B cell (primary cell): ENCODE results near the gene PITRM1. TPM values are rescaled to one million over a fixed set of nuclear protein-coding genes. Genes with fewer than 3 reads are reported as not detected.

Source experiments
- ATAC-seq: fragments of 200-7000 bp; cut with Tn5 transposase; one replicate; pipeline ENCODE4 v1.10.0; 2021; ENCODE audit warnings: low read depth, mild to moderate bottlenecking, moderate number of reproducible peaks, moderate library complexity
- CTCF ChIA-PET: fragments of 350-600 bp; sonication (Branson Sonifier 250); formaldehyde crosslinking; loops from one replicate; lab custom pipeline; 2021; ENCODE audit warnings: antibody characterized with exemption, inconsistent platforms; lab: Charles Lee
- POLR2A ChIA-PET: fragments of 350-600 bp; sonication (Branson Sonifier 250); formaldehyde crosslinking; loops from one replicate; lab custom pipeline; 2021; ENCODE audit warnings: antibody characterized with exemption; lab: Charles Lee
- DNase-seq: peaks from one replicate; pipeline ENCODE4 v3.0.0; 2013
- H2AFZ ChIP-seq: 2 replicates; pipeline ENCODE4 v1.6.1; 2012; ENCODE audit warnings: mild to moderate bottlenecking, low read depth, low read length; ENCODE audit not compliant: insufficient read depth, poor library complexity, severe bottlenecking
- H3K27ac ChIP-seq, 2 donors: 1 replicate in 1 of 2; 2 replicates in 1 of 2; pipeline ENCODE4 v1.5.1; 2012 to 2013; ENCODE audit warnings: low read length in 2 of 2, mild to moderate bottlenecking in 2 of 2, moderate library complexity in 1 of 2
- H3K27me3 ChIP-seq, 4 experiments: fragments of 200-600 bp in 1 of 4; sonication (generic) in 1 of 4; replicated peaks in 1 of 4; 1 replicate in 2 of 4; 2 replicates in 2 of 4; pipeline versions ENCODE4 v1.6.1 to v1.7.0; 2013 to 2016; ENCODE audit warnings: low read length in 3 of 4, mild to moderate bottlenecking in 2 of 4, mixed read lengths in 1 of 4, moderate library complexity in 1 of 4; ENCODE audit not compliant: insufficient read depth in 4 of 4, control insufficient read depth in 3 of 4; ENCODE audit errors: control extremely low read depth in 1 of 4
- H3K36me3 ChIP-seq, 2 experiments: replicated peaks in 1 of 2; 1 replicate in 1 of 2; 2 replicates in 1 of 2; pipeline versions ENCODE4 v1.6.1 to v1.7.1; 2013; ENCODE audit warnings: low read length in 1 of 2; ENCODE audit not compliant: insufficient read depth in 2 of 2, control insufficient read depth in 1 of 2; ENCODE audit errors: control extremely low read depth in 1 of 2, extremely low read depth in 1 of 2
- H3K4me1 ChIP-seq, 2 donors: fragments of 200-600 bp in 1 of 2; sonication (generic) in 1 of 2; 1 replicate in 1 of 2; 2 replicates in 1 of 2; pipeline versions ENCODE4 v1.5.1 to v1.6.1; 2013 to 2017; ENCODE audit warnings: low read length in 2 of 2; ENCODE audit not compliant: control insufficient read depth in 2 of 2, insufficient read depth in 2 of 2
- H3K4me2 ChIP-seq: replicated peaks from 2 replicates; pipeline ENCODE3; 2012; ENCODE audit warnings: mild to moderate bottlenecking, low read depth, low read length; ENCODE audit not compliant: poor library complexity, severe bottlenecking
- H3K4me3 ChIP-seq, 5 experiments: fragments of 200-600 bp in 1 of 5; sonication (generic) in 1 of 5; 1 replicate in 3 of 5; 2 replicates in 2 of 5; pipeline versions ENCODE4 v1.5.1 to v1.7.0; 2011 to 2016; ENCODE audit warnings: low read length in 4 of 5, mild to moderate bottlenecking in 4 of 5, low read depth in 2 of 5, control low read depth in 1 of 5, moderate library complexity in 1 of 5; ENCODE audit not compliant: insufficient read depth in 1 of 5; ENCODE audit errors: control extremely low read depth in 1 of 5, extremely low read depth in 1 of 5
- H3K79me2 ChIP-seq: fragments of 200-600 bp; sonication (generic); one replicate; pipeline ENCODE4 v1.6.0; 2016; ENCODE audit warnings: low read length; ENCODE audit not compliant: control insufficient read depth, insufficient read depth
- H3K9ac ChIP-seq: fragments of 200-600 bp; sonication (generic); 2 replicates; pipeline ENCODE4 v1.6.1; 2017; ENCODE audit warnings: mild to moderate bottlenecking, low read length, moderate library complexity
- H3K9me3 ChIP-seq, 3 donors: one replicate each; pipeline versions ENCODE4 v1.6.1 to v1.7.1; 2013; ENCODE audit warnings: low read length in 2 of 3; ENCODE audit not compliant: control insufficient read depth in 2 of 3, insufficient read depth in 1 of 3; ENCODE audit errors: control extremely low read depth in 1 of 3
- H4K20me1 ChIP-seq: 2 replicates; pipeline ENCODE4 v1.6.0; 2012; ENCODE audit warnings: mild to moderate bottlenecking, low read length; ENCODE audit not compliant: insufficient read depth, control insufficient read depth, poor library complexity, severe bottlenecking
- H3K27ac Mint-ChIP-seq: one replicate; pipeline ENCODE4 v1.8.0; 2021; ENCODE audit warnings: mixed read lengths
- H3K27me3 Mint-ChIP-seq: one replicate; pipeline ENCODE4 v1.8.0; 2021; ENCODE audit warnings: mixed read lengths
- H3K4me1 Mint-ChIP-seq: one replicate; pipeline ENCODE4 v1.8.0; 2021; ENCODE audit warnings: mixed read lengths
- H3K4me3 Mint-ChIP-seq: one replicate; pipeline ENCODE4 v1.8.0; 2021; ENCODE audit warnings: mixed read lengths
- H3K9me3 Mint-ChIP-seq: one replicate; pipeline ENCODE4 v1.8.0; 2022; ENCODE audit warnings: mixed read lengths; ENCODE audit not compliant: insufficient read depth
- CTCF ChIP-seq: fragments of 200-600 bp; IDR thresholded peaks from one replicate; pipeline ENCODE4 v1.8.0; 2022; ENCODE audit warnings: antibody characterized with exemption, mild to moderate bottlenecking
- EZH2 ChIP-seq: IDR thresholded peaks from 2 replicates; pipeline ENCODE4 v1.6.1; 2012; ENCODE audit warnings: borderline replicate concordance, low read depth, mild to moderate bottlenecking, moderate library complexity, low read length; ENCODE audit not compliant: insufficient read depth, poor library complexity, severe bottlenecking
- WGBS: methylation state at CpG from one replicate; pipeline ENCODE4 v1.1.5; 2013; ENCODE audit warnings: missing lambda C conversion rate; ENCODE audit not compliant: insufficient coverage; 5-methylcytosine and 5-hydroxymethylcytosine counted together
- intact Hi-C: fragments of 100-400 bp; cut with micrococcal nuclease; formaldehyde crosslinking; loops from one replicate; pipeline ENCODE4 v1.10.0; 2022
- polyA plus RNA-seq: library from polyadenylated mRNA; depleted of rRNA; stranded (reverse); fragments of >200 nt; gene quantifications from 2 replicates; pipeline ENCODE4 v1.2.3, GENCODE V29; 2012
- total RNA-seq, 2 donors: library from RNA; stranded (reverse); fragments of 120-200 nt in 1 of 2; gene quantifications; 1 replicate in 1 of 2; 2 replicates in 1 of 2; pipeline versions ENCODE4 v1.2.3 to v1.2.4, GENCODE V29; 2013 to 2022

The PITRM1 gene
- total and polyA plus RNA-seq, 2 donors (not counting 1 experiment from before 2014, with no cell fraction given), result 50.7 to 71.1 TPM

GRCh38 chr10:3091921-3092320 is 80.7 kb downstream of the PITRM1 start:
- Histone ChIP-seq H3K79me2 (peaks cover 67% of the 10 kb centered on the region), H3K4me2 (no peak overlapping the region), H2AFZ (no peak overlapping the region), H3K27ac (no peak overlapping the region), H3K4me1 (peaks cover 0 to 4% of the 10 kb centered on the region in 2 donors), H3K9me3 (no peaks in the 10 kb centered on the region), H4K20me1 (peaks cover 30% of the 10 kb centered on the region), H3K9ac (no peak overlapping the region), H3K36me3 (peaks cover 0 to 11% of the 10 kb centered on the region in 2 experiments), H3K27me3 (no peaks in the 10 kb centered on the region), H3K4me3 (no peak overlapping the region)
- H3K4me1 Mint-ChIP-seq, result peaks cover 21% of the 10 kb centered on the region
- POLR2A ChIA-PET, result no interaction called here
- CTCF ChIA-PET, result no interaction called here
- H3K27ac Mint-ChIP-seq, result no peak overlapping the region
- H3K4me3 Mint-ChIP-seq, result no peak overlapping the region
- DNase-seq, result no peak
- ATAC-seq, result no peak
- H3K9me3 Mint-ChIP-seq, result no peaks in the 10 kb centered on the region
- WGBS, result 91% methylated on average over 4 of the region's 5 CpGs
- no peaks in the 10 kb centered on the region for H3K27me3 Mint-ChIP-seq
- intact Hi-C loops, result no loop called here
- TF ChIP-seq EZH2, result no peak
- TF ChIP-seq CTCF, result no peak

GRCh38 chr10:3090914-3091787 is 81.4 kb downstream of the PITRM1 start:
- CTCF ChIA-PET, result no interaction called here
- no peak overlapping the region for H3K9ac ChIP-seq

More at GRCh38 chr10:3090914-3091787, 81.4 kb downstream of the PITRM1 start:
- Histone ChIP-seq H2AFZ (no peak overlapping the region), H4K20me1 (peaks cover 30% of the 10 kb centered on the region), H3K4me1 (peaks cover 0 to 4% of the 10 kb centered on the region in 2 donors), H3K27ac (no peak overlapping the region), H3K27me3 (no peaks in the 10 kb centered on the region), H3K79me2 (peaks cover 69% of the 10 kb centered on the region), H3K4me2 (no peak overlapping the region), H3K9me3 (no peaks in the 10 kb centered on the region), H3K4me3 (no peak overlapping the region), H3K36me3 (peaks cover 0 to 15% of the 10 kb centered on the region in 2 experiments)
- no peak overlapping the region for H3K4me3 Mint-ChIP-seq
- no peaks in the 10 kb centered on the region for H3K9me3 Mint-ChIP-seq
- no peak for ATAC-seq
- POLR2A ChIA-PET, result no interaction called here
- intact Hi-C loops, result no loop called here
- H3K27me3 Mint-ChIP-seq, result no peaks in the 10 kb centered on the region
- no peak for DNase-seq
- no peak for TF ChIP-seq CTCF
- no peak for TF ChIP-seq EZH2
- H3K4me1 Mint-ChIP-seq, result peaks cover 21% of the 10 kb centered on the region
- H3K27ac Mint-ChIP-seq, result no peak overlapping the region
- 87% methylated on average over 13 of the region's 17 CpGs for WGBS
